Liver (tissue), 3 donors: ENCODE results near the gene TUFM.

ENCODE experiments used
- EGR1 ChIP-seq, 2 donors: IDR thresholded peaks; 2 replicates each; pipeline ENCODE4 v1.6.1; 2016 to 2018; ENCODE audit warnings: antibody characterized with exemption in 2 of 2, low read depth in 2 of 2
- TF ChIP-seq, protein P1 (sequence below): fragments of 150-350 bp; IDR thresholded peaks from 2 replicates; pipeline ENCODE4 v1.5.1; 2017; ENCODE audit warnings: improper control_type of control experiment, low read depth, low read length; ENCODE audit not compliant: missing input control
- donor health status: healthy.
- donor health status: healthy.

DNA sequence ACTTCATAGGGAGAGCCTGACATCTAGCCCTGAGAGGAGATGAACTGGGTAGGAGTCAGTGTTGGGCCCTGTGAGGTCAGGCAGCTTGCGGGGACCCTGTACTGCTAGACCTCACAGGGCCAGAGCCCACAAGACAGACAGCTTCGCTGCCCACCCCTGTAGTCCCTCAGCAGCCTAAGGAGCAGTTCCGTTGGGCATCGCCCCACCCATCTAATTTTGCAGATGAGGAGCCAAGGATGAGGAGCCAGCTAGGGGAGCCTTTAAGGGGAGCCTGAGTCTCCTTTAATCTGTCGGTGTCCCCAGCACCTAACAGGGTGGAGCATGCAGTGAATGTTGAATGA, 755 bp upstream of the TUFM start:
- TF ChIP-seq EGR1 (IDR thresholded peaks at IDR 0.05; ENCODE audit: low read depth in 2 of 2), result no peak
- TF ChIP-seq, protein P1, sequence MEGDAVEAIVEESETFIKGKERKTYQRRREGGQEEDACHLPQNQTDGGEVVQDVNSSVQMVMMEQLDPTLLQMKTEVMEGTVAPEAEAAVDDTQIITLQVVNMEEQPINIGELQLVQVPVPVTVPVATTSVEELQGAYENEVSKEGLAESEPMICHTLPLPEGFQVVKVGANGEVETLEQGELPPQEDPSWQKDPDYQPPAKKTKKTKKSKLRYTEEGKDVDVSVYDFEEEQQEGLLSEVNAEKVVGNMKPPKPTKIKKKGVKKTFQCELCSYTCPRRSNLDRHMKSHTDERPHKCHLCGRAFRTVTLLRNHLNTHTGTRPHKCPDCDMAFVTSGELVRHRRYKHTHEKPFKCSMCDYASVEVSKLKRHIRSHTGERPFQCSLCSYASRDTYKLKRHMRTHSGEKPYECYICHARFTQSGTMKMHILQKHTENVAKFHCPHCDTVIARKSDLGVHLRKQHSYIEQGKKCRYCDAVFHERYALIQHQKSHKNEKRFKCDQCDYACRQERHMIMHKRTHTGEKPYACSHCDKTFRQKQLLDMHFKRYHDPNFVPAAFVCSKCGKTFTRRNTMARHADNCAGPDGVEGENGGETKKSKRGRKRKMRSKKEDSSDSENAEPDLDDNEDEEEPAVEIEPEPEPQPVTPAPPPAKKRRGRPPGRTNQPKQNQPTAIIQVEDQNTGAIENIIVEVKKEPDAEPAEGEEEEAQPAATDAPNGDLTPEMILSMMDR, result no peak
